ENCODE measurements around the gene CSRNP2.

DNA sequence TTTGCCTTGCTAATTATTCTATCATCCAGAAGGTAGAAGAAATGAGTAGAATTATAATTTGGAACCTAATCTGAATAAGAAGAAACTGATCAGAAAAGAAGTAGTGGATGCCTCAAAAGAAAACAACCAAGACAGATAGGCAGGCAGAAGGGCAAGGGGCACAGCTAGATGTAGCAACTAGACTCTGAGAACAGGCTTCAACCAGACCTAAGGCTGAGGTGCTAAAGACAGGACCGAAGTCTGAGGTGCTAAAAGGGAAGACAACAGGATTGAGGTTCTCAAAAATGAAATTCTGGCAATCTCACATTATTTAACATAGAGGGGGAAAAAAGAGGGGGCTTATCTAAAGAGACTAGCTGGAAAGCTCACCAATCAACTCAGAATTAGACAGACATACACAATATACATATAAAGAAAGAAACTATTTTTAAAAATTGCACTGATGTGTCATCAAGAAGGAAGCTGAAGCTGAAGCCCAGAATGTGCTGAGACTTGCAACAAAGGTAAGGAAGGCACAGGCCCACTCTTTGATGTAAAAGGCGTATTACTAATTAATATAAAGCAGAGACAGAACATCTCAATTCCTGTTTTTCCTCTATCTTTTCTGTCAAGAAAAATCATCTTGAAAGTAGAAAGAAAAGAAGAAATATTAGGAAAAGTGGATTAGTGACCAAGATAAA is 43.8 kb upstream of the CSRNP2 start:
- TF ChIP-seq, protein P1, sequence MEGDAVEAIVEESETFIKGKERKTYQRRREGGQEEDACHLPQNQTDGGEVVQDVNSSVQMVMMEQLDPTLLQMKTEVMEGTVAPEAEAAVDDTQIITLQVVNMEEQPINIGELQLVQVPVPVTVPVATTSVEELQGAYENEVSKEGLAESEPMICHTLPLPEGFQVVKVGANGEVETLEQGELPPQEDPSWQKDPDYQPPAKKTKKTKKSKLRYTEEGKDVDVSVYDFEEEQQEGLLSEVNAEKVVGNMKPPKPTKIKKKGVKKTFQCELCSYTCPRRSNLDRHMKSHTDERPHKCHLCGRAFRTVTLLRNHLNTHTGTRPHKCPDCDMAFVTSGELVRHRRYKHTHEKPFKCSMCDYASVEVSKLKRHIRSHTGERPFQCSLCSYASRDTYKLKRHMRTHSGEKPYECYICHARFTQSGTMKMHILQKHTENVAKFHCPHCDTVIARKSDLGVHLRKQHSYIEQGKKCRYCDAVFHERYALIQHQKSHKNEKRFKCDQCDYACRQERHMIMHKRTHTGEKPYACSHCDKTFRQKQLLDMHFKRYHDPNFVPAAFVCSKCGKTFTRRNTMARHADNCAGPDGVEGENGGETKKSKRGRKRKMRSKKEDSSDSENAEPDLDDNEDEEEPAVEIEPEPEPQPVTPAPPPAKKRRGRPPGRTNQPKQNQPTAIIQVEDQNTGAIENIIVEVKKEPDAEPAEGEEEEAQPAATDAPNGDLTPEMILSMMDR (conservative IDR thresholded peaks at IDR 0.05; ENCODE audit: low read length): no peak
- no peak for TF ChIP-seq EZH2phosphoT487 (IDR thresholded peaks at IDR 0.05; ENCODE audit: borderline replicate concordance, low read depth, low read length)

Measured in OCI-LY7 (cell line).